HAP-1 (cell line): ENCODE measurements around the gene PTPRF.
"Not testable (repeated sequence)": the region's sequence is repeated elsewhere in the genome, so short reads cannot be mapped to it uniquely, and the experiment has no call there.

ENCODE experiments used
- DNase-seq, 2 experiments: peaks; one replicate each; pipeline ENCODE4 v3.0.0-alpha.2; 2016 to 2020; ENCODE audit warnings: low spot score in 2 of 2
- H3K27me3 ChIP-seq: fragments of 250-450 bp; sonication (Bioruptor Pico); 2 replicates; pipeline ENCODE4 v1.5.1; 2020; ENCODE audit warnings: low read depth, mild to moderate bottlenecking, moderate library complexity
- H3K36me3 ChIP-seq: fragments of 250-450 bp; sonication (Bioruptor Pico); replicated peaks from 2 replicates; pipeline ENCODE4 v1.5.1; 2020; ENCODE audit warnings: mild to moderate bottlenecking
- H3K4me1 ChIP-seq: fragments of 250-450 bp; sonication (Bioruptor Pico); 2 replicates; pipeline ENCODE4 v1.5.1; 2020; ENCODE audit warnings: mild to moderate bottlenecking
- H3K4me3 ChIP-seq: fragments of 250-450 bp; sonication (Bioruptor Pico); 2 replicates; pipeline ENCODE4 v1.5.1; 2020; ENCODE audit warnings: mild to moderate bottlenecking, moderate library complexity
- H3K9me3 ChIP-seq: fragments of 250-450 bp; sonication (Bioruptor Pico); 2 replicates; pipeline ENCODE4 v1.5.1; 2020; ENCODE audit warnings: mild to moderate bottlenecking, moderate library complexity
- in situ Hi-C: fragments of 300-500 bp; cut with MboI; formaldehyde crosslinking; loops from 3 replicates; pipeline ENCODE4 v1.14.3; 2020; ENCODE audit warnings: low sequenced_read_pairs, inconsistent platforms, mixed read lengths

The PTPRF gene

DNA sequence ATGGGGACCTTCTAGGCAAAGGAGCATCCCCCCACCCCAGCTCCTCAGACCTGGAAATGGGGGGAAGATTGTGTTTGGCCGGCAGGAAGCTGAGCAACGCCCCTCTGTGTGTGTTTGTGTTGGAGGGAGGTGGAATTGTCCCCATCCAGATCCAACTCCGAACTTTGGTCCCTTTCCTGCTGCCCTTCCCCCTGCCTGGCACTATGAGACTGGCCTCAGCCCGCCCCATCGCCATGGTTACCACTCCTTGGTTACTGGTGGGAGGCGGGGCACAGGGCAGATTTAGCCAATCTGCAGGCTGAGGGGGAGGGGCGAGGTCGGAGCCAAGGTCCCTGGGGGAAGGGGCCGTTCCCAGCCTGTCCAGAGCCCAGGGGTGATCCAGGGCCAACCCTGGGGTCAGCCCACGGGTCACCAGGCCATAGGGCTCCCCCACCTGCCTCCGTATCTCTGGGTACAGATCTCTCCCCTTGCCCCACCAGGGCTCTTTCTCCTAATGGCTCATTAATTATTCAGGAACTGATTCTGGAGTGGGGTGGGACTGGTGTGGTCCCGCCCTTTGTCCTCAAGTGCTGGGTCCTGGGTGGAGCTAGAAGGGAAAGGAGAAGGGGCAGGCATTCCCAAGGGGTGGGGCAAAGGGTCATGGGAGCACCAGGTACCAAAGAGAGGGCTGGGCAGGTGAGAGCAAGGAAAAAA is 15.2 kb downstream of the PTPRF start:
- H3K36me3 ChIP-seq = peaks cover 21% of the 10 kb centered on the region
- H3K27me3 ChIP-seq = no peaks in the 10 kb centered on the region
- peak; percentile 39 to 88 for DNase-seq
- H3K4me3 ChIP-seq = no peak overlapping the region
- no peaks in the 10 kb centered on the region for H3K9me3 ChIP-seq
- in situ Hi-C loops = loop anchor here (25.0 kb wide), 1 partner anchor 391 kb away; the partner anchor contains the start of genes ARTN and IPO13
- 0 out of 2 replicates have a peak, but pooled peaks cover 5% of the 10 kb centered on the region for H3K4me1 ChIP-seq

DNA sequence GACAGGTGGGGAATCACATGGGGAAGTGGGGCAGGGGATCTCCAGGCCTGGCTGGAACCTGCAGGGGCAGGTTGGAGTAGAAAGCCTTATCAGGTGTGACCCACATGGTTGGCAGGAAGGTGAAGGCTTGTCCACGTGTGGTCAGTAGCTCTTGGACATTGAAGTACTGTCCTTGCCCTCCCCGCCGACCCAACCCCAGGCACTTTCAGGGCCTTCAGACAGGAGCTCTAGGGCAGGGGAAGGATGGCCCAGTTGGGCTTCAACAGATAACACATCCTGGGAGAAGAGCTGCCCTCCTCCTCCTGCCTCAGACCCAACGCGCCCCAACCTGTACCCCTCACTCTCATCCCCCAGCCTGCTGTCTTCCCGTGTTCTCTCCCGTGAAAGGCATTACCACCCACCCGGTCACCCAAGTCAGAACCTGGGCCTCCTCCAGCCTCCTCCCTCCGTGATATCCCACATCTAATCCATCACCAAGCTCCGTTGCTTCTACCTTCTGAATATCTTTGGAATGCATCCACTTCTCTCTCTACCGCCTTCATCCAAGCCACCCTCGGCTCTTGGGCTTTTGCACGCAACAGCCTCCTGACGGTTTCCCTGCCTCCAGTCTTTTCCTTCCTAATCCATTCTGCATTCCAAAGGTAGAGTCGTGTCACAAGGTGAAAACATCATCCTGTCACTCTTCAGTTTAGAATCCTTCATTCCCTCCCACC is 15.9 kb downstream of the PTPRF start:
- H3K9me3 ChIP-seq = no peaks in the 10 kb centered on the region
- no peak for DNase-seq
- H3K27me3 ChIP-seq = no peaks in the 10 kb centered on the region
- in situ Hi-C loops = loop anchor here (25.0 kb wide), 1 partner anchor 391 kb away; the partner anchor contains the start of genes ARTN and IPO13
- H3K4me1 ChIP-seq = 0 out of 2 replicates have a peak, but pooled peaks cover 5% of the 10 kb centered on the region
- peaks cover 21% of the 10 kb centered on the region for H3K36me3 ChIP-seq
- no peak overlapping the region for H3K4me3 ChIP-seq

DNA sequence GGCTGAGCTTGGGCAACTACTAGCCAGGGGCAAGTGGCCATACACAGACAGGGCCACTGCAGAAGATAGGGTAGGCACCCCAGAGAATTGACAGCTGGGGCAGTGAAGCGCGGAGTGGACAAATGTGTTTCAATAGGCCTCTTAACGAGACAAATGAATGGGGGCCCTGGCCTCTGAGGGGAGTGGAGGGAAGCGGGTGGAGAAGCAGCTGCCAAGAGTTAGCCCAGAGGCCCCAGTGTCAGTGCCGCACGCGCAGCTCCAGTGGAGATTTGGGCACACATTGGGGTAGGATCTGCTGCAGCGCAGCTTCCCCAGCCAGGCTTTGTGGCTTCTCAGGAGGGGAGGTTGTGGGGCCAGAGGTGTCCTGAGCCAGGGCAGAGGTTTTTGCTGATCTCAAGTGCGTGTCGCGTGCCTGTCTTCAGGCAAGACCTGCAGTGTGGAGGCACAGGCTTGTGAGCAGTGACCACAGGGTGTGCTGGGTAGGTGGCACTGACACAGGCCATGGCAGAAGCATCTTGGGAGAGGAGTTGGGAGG is 16.9 kb downstream of the PTPRF start:
- no peak for DNase-seq
- in situ Hi-C loops = loop anchor here (25.0 kb wide), 1 partner anchor 390 kb away; the partner anchor contains the start of genes ARTN and IPO13
- no peaks in the 10 kb centered on the region for H3K9me3 ChIP-seq
- no peak overlapping the region for H3K4me3 ChIP-seq
- peaks cover 21% of the 10 kb centered on the region for H3K36me3 ChIP-seq
- 0 out of 2 replicates have a peak, but pooled peaks cover 5% of the 10 kb centered on the region for H3K4me1 ChIP-seq
- no peaks in the 10 kb centered on the region for H3K27me3 ChIP-seq

DNA sequence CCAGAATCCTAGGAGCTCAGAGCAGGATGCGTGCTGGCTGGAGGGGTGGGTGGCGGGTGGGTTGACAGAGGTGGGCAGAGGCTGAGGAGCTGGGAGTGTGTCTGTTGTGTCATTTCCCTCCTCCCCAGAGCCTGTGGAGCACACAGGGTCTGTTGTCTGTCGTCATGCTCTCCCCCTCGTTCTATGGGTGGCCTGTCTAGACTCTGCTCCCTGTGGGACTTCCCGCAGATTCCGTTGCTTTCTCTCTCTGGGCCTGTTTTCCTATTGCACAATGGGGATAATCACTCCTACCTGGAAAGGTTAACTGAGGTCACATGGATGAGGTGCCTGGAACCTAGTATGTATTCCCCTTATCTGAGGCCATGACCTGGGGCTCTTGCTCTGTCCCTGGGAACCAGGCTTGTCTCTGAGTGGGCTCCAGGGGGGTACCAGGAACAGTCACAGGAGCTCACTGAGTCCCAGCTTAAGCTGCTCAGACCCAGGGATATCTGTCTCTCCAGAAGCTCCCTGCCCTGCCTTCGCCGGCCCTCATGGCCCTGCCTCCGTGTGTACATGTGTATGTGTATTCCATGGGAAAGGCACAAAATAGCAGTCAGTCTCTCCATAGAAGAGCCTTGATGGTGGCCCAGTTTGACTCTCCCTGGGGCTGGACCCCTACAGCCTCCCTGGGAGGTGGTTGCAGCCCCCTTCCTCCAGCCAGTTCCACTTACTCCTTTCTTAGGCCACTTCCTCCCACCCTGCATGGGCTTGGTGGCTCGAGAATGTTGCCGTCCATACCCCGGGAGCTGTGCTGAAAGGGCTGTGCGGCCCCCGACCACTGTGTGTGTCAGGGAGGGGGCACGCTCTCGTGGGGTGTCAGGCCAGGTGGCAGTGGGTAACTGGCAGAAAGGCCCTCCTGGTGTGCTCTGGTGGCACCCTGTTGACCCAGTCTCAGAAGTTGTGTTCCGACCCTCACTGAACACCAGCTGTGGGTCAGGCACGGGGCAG is 17.9 kb downstream of the PTPRF start:
- Histone ChIP-seq H3K9me3 (no peaks in the 10 kb centered on the region), H3K27me3 (no peaks in the 10 kb centered on the region), H3K4me1 (0 out of 2 replicates have a peak, but pooled peaks cover 5% of the 10 kb centered on the region), H3K4me3 (no peak overlapping the region), H3K36me3 (peaks cover 18% of the 10 kb centered on the region)
- no peak for DNase-seq
- in situ Hi-C loops = loop anchor here (25.0 kb wide), 1 partner anchor 389 kb away; the partner anchor contains the start of genes ARTN and IPO13

DNA sequence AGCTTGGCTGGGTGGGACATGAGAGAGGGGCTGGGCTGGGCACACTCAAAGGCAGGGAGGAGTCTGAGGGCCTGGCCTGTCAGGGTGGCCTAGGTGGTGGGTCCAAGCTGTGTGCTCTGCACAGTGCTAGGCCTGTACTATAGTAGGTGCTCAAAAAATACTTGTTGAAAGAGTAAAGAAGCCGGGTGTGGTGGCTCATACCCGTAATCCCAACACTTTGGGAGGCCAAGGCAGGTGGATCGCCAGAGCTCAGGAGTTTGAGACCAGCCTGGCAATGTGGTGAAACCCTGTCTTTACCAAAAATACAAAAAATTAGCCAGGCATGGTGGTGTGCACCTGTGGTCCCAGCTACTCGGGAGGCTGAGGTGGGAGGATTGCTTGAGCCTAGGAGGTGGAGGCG is 18.7 kb downstream of the PTPRF start:
- H3K9me3 ChIP-seq, DNase-seq, H3K4me3 ChIP-seq, H3K4me1 ChIP-seq, H3K27me3 ChIP-seq: not testable (repeated sequence)
- in situ Hi-C loops = loop anchor here (25.0 kb wide), 1 partner anchor 388 kb away; the partner anchor contains the start of genes ARTN and IPO13
- H3K36me3 ChIP-seq = peaks cover 26% of the 10 kb centered on the region

DNA sequence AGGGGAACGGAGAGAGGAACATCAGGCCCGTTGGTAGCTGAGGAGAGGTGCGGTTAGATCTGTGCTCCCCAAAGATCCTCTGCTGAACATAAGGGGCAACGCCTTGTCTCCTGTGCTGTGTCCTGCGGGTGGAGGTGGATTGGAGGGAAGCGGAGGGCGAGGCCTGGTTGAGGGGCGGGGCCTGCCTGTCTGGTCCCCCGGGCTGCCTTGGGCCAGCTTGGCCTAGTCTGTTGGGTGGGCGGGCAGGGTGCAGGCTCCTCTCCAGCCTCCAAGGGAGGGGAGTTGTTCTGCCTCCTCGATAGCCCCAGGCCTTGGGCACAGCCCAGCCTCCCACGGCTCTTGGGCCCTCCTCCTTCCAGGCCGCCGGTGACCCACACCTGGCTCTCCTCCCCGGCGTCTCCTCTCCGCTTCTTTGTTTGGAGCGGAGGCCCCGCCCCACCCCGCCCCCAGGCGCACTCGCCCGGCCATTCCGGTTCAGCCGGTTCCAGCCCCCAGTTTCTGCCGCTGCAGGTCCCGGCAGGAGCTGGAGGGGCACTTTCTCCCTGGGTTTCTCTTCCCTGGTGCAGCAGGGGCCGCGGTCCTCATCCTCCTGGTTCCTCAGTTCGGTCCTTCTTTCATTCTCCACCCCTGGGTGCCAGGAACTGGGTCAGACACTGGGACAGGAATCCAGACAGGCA is 19.4 kb downstream of the PTPRF start:
- H3K4me1 ChIP-seq = 0 out of 2 replicates have a peak, but pooled peaks cover 5% of the 10 kb centered on the region
- DNase-seq = peak in 1 of 2 experiments; percentile 27
- H3K27me3 ChIP-seq = no peaks in the 10 kb centered on the region
- H3K4me3 ChIP-seq = no peak overlapping the region
- H3K9me3 ChIP-seq = no peaks in the 10 kb centered on the region
- in situ Hi-C loops = loop anchor here (25.0 kb wide), 1 partner anchor 387 kb away; the partner anchor contains the start of genes ARTN and IPO13
- peaks cover 27% of the 10 kb centered on the region for H3K36me3 ChIP-seq

DNA sequence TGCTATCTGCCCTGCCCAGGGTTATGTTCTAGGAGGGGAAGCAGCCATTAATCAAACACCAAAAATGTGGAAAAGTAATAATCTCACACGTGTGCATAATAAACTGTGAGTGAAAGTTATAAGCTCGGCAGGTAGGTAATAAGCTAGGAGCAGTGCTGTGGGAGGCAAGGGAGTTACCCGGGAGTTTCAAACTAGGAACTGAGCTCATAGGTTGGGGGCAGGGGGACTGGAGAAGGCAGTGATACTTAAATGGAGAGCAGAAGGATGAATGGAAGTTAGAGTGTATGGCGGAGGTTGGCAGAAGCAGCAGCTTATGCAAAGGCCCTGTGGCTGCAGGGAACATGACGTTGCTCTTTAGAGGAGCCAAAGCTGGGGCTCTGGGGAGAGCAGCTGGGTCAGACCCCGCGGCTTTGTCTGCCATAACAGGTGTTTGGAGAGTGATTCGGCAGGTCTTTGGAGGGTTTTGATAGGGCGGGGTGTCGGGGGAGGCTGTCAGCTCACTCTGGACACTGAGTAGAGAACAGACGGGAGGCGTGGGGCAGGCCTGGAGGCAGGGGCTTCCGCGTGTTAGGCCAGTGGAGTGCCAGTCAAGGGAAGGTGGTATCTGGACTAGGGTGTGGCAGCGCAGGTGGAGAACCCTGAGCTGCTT is 20.0 kb downstream of the PTPRF start:
- H3K4me3 ChIP-seq = no peak overlapping the region
- no peak for DNase-seq
- peaks cover 28% of the 10 kb centered on the region for H3K36me3 ChIP-seq
- no peaks in the 10 kb centered on the region for H3K9me3 ChIP-seq
- no peaks in the 10 kb centered on the region for H3K4me1 ChIP-seq
- H3K27me3 ChIP-seq = no peaks in the 10 kb centered on the region
- in situ Hi-C loops = no loop called here

DNA sequence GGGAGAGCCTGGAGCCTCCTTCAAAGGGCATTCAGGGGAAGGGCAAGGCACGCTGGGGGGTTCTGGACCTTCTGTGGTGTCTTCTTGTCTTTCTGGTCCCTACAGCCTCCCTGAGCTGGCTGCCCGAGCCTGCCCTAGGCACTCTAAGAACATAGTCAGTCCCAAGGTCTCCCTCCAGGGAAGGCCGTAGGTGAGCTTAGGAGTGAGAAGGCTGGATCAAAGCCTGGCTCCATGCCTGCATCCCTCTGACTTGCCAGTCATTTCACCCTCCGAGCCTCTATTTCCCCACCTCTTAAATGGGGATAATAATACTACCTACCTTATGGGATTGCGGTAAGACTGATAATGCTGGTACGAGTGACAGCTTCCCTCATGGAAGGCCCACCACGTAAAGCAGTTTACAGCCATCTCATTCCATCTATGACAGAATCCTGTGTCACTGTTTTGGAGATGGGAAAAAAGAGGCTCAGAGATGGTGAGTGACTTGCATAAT is 20.8 kb downstream of the PTPRF start:
- Histone ChIP-seq H3K4me3 (no peak overlapping the region), H3K9me3 (no peaks in the 10 kb centered on the region), H3K4me1 (no peaks in the 10 kb centered on the region), H3K36me3 (peaks cover 32% of the 10 kb centered on the region), H3K27me3 (no peaks in the 10 kb centered on the region)
- in situ Hi-C loops = no loop called here
- DNase-seq = no peak

DNA sequence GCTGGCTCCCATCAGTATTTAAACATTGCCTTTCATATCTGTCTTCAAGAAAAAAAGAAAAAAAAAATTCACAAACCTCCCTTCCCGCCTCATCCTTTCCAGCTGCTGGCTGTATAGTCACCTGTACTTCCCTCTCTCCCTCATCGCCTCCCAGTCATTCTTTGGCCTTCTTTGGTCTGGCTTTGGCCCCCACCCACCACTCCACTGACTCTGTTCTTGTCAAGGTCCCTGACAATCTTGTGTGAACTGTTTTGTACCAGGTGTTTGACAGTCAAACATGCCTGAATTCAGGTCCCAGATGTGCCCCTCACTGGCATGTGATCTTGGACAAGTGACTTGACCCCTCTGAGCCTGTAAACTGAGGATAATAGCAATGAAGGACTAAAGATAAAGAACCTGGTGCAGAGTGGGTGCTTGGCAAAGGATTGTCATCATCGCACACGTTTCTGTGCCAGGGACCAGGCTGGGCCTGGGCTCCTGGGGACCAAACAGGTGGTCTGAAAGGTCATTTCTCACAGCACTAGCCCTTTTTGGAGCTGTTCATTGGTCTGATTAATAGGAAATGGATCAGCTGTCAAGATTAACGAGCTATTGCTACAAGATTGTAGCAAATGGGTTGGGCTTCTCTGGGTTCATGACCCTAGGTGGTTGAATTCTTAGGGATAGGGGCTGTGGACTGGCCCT is 21.5 kb downstream of the PTPRF start:
- no peaks in the 10 kb centered on the region for H3K27me3 ChIP-seq
- H3K4me1 ChIP-seq = no peaks in the 10 kb centered on the region
- H3K4me3 ChIP-seq = no peak overlapping the region
- no peak for DNase-seq
- no peaks in the 10 kb centered on the region for H3K9me3 ChIP-seq
- in situ Hi-C loops = no loop called here
- H3K36me3 ChIP-seq = peaks cover 32% of the 10 kb centered on the region

DNA sequence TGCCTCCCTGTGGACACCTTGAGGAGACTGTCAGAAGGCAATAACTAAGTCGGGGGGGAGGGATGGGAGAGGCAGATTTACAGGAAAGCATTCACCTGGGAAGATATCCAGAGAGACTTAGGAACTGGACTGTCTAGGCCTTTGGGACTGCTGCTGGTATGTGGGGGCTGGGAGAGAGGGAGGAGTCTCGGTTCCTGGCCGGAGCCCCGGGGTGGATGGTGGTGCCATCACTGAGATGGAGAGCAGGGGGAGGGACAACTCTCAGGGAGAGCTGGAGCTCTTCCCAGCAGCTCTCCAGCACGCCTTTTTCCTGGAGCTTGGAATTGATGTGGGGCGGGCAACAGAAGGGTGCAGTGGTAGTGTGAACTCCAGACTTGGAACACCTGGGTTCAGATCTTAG is 22.1 kb downstream of the PTPRF start:
- in situ Hi-C loops = no loop called here
- no peaks in the 10 kb centered on the region for H3K4me1 ChIP-seq
- DNase-seq = no peak

DNA sequence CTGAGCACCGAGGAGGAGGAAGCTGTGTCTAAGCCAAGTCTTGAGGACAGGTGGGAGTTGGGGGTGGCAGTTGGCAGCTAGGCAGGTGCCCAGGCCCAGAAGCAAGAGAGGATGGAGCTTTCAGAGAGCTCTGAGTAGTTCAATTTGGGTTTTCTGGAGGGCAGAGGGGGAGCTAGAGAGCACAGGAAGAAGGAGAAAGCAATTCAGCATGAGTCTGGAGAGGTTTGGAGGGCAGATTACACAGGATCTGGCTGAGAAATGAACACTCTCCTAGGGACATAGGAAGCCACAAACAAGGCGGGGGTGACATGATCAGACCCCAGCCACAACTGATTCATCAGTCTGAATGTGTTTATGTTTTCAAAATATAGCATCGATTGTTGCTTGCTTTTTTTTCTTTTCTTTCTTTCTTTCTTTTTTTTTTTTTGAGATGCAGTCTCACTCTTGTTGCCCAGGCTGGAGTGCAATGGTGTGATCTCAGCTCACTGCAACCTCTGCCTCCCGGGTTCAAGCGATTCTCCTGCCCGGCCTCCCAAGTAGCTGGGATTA is 23.8 kb downstream of the PTPRF start:
- H3K4me1 ChIP-seq = no peaks in the 10 kb centered on the region
- H3K9me3 ChIP-seq = no peaks in the 10 kb centered on the region
- H3K27me3 ChIP-seq = no peaks in the 10 kb centered on the region
- peaks cover 29% of the 10 kb centered on the region for H3K36me3 ChIP-seq
- DNase-seq = peak; percentile 26 to 30
- in situ Hi-C loops = no loop called here
- no peak overlapping the region for H3K4me3 ChIP-seq

More for the DNA sequence above, 22.1 kb downstream of the PTPRF start:
- H3K4me3 ChIP-seq = no peak overlapping the region
- no peaks in the 10 kb centered on the region for H3K9me3 ChIP-seq
- no peaks in the 10 kb centered on the region for H3K27me3 ChIP-seq
- peaks cover 29% of the 10 kb centered on the region for H3K36me3 ChIP-seq
